DOHH2 (cell line): ENCODE results near the gene DNAJC18.

Experiments used
- EZH2phosphoT487 ChIP-seq: fragments of 200-600 bp; sonication (generic); IDR thresholded peaks from 2 replicates; pipeline ENCODE4 v1.6.1; 2017; ENCODE audit warnings: borderline replicate concordance, mild to moderate bottlenecking, antibody characterized with exemption, low read length, moderate library complexity, mixed read lengths
- TF ChIP-seq, protein P1 (sequence below): fragments of 200-600 bp; sonication (generic); IDR thresholded peaks from one replicate; pipeline ENCODE4 v1.5.1; 2014; ENCODE audit warnings: antibody characterized with exemption, mild to moderate bottlenecking, low read depth, low read length; ENCODE audit not compliant: poor library complexity, severe bottlenecking

DNA sequence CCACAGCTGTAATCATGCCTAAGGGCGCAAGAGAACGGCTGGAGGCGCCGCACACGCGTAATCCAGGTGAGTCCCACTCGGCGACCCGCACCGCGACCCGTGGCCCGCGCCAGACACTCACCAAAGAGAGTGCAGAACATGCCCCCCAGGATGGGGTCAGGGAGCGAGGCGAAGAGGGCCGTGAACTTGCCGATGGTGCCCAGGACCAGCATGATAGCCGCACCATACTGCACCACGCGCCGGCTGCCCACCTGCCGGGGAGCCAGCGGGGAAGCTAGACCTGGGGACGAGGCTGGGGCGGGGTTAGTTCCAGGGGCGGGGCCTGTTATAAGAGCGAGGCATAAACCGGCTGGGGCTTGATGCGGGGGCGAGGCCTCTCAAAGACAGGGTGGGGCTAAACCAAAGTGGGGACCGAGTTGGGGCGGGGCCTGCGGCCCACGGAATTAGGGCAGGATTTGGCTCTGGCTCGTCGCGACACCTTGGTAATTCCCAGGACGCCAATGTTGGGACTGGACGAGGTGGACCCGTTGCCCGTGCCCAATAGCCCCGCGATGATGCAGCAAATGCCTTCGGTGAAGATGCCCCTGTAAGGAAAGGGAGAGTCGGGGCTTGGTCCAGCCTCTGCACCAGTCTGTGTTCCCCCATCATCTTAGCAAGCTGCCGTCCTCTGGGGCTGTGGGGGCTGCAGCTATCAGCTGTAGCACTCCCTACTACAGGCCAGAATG is 61.1 kb downstream of the DNAJC18 start:
- TF ChIP-seq, protein P1, sequence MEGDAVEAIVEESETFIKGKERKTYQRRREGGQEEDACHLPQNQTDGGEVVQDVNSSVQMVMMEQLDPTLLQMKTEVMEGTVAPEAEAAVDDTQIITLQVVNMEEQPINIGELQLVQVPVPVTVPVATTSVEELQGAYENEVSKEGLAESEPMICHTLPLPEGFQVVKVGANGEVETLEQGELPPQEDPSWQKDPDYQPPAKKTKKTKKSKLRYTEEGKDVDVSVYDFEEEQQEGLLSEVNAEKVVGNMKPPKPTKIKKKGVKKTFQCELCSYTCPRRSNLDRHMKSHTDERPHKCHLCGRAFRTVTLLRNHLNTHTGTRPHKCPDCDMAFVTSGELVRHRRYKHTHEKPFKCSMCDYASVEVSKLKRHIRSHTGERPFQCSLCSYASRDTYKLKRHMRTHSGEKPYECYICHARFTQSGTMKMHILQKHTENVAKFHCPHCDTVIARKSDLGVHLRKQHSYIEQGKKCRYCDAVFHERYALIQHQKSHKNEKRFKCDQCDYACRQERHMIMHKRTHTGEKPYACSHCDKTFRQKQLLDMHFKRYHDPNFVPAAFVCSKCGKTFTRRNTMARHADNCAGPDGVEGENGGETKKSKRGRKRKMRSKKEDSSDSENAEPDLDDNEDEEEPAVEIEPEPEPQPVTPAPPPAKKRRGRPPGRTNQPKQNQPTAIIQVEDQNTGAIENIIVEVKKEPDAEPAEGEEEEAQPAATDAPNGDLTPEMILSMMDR, result no peak
- no peak for TF ChIP-seq EZH2phosphoT487
